Heart right ventricle (tissue), 16 donors: ENCODE data around the gene CTSD. TPM values are rescaled to one million over a fixed set of nuclear protein-coding genes. Genes with fewer than 3 reads are reported as not detected.

Experiments used
- ATAC-seq, 8 donors: fragments of 200-7000 bp; cut with Tn5 transposase; one replicate each; pipeline ENCODE4 v1.9.1; 2020; ENCODE audit warnings: mild to moderate bottlenecking in 8 of 8, moderate library complexity in 8 of 8, moderate number of reproducible peaks in 1 of 8
- DNase-seq, 2 donors: peaks; one replicate each; pipeline ENCODE4 v3.0.0-alpha.2; 2020
- H3K27ac ChIP-seq, 10 donors: fragments of 200-600 bp; sonication (generic) in 2 of 10; one replicate each; pipeline versions ENCODE4 v1.5.0 to v1.8.0; 2020 to 2022; ENCODE audit warnings: mild to moderate bottlenecking in 3 of 10
- H3K27me3 ChIP-seq, 7 donors: fragments of 200-600 bp; one replicate each; pipeline ENCODE4 v1.8.0; 2021 to 2022; ENCODE audit warnings: mild to moderate bottlenecking in 2 of 7
- H3K36me3 ChIP-seq, 9 donors: fragments of 200-600 bp; sonication (generic) in 1 of 9; one replicate each; pipeline versions ENCODE4 v1.5.0 to v1.8.0; 2020 to 2022; ENCODE audit warnings: mild to moderate bottlenecking in 2 of 9
- H3K4me1 ChIP-seq, 9 donors: fragments of 200-600 bp; sonication (generic) in 1 of 9; one replicate each; pipeline versions ENCODE4 v1.5.0 to v1.8.0; 2020 to 2022; ENCODE audit warnings: mild to moderate bottlenecking in 4 of 9
- H3K4me3 ChIP-seq, 10 donors: fragments of 200-600 bp; sonication (generic) in 2 of 10; one replicate each; pipeline versions ENCODE4 v1.5.0 to v1.8.0; 2020 to 2022; ENCODE audit warnings: mild to moderate bottlenecking in 7 of 10, moderate library complexity in 2 of 10
- H3K9me3 ChIP-seq, 11 donors: fragments of 200-600 bp in 10 of 11; sonication (generic) in 2 of 11; one replicate each; pipeline versions ENCODE4 v1.5.0 to v1.8.0; 2013 to 2022; ENCODE audit warnings: mild to moderate bottlenecking in 2 of 11, control low read depth in 1 of 11, moderate library complexity in 1 of 11
- WGBS, 2 donors: extraction: QIAGEN DNeasy Blood & Tissue Kit; methylation state at CpG; one replicate each; pipeline ENCODE4 v1.1.7; 2013; ENCODE audit warnings: inconsistent platforms in 1 of 2; 5-methylcytosine and 5-hydroxymethylcytosine counted together
- intact Hi-C, 10 donors: fragments of 100-400 bp; cut with DNase I; formaldehyde crosslinking; loops; one replicate each; pipeline versions ENCODE4 v1.11.1 to v1.14.2; 2022
- polyA plus RNA-seq, 2 donors: library from polyadenylated mRNA; stranded (reverse); fragments of 200-250 nt; gene quantifications; one replicate each; pipeline ENCODE4 v1.2.3, GENCODE V29; 2013
- total RNA-seq, 10 donors: library from RNA; stranded (reverse); fragmentation: NEBNext Ultra II Directional in 3 of 10; extraction: Animal tissue kit (Norgen Biotek cat#: 25700) in 3 of 10; gene quantifications; one replicate each; pipeline versions ENCODE4 v1.2.1 to v1.2.4, GENCODE V29; 2021 to 2023
- TF ChIP-seq, protein P1 (sequence below), 9 donors: fragments of 200-600 bp; sonication (generic) in 2 of 9; IDR thresholded peaks; one replicate each; pipeline versions ENCODE4 v1.5.0 to v1.8.0; 2021 to 2022; ENCODE audit warnings: antibody characterized with exemption in 9 of 9, mild to moderate bottlenecking in 5 of 9, moderate library complexity in 1 of 9
- donor health status: Arrhythmogenic right ventricular cardiomyopathy.
- donor health status: ischemic (EF 13 %, LVEDD 7.1; RV severe dilation, severe dysfunction).
- donor health status: healthy with polysubstance abuse.
- donor health status: DM: no; HTN: yes; CAD: no.
- donor health status: DM: no; HTN: no; CAD: no.
- donor health status: ischemic (EF 25% LVEDD 6.9; RV normal size, moderate dysfunction).
- donor health status: ischemic (EF 25% LVEDD 5.7; RV mildly dilated, moderate dysfunction).
- donor health status: healthy.
- donor health status: DM: yes; HTN: yes; CAD: no.
- donor health status: Ischemic cardiomyopathy.
- donor health status: ischemic (EF 35%, LVEDD 5.7; RV mildly dilated, moderate dysfunction).
- donor health status: nonischemic (EF 11% LVEDD 7.7; RV severe dilation, severe dysfunction).
- donor health status: DM: yes; HTN: yes; CAD: no.
- donor health status: PGD.
- donor health status: ischemic (EF 29% LVEDD 5.4; RV normal size, mild dysfunction).
- donor health status: nonischemic (EF 23%, LVEDD 6.1; RV moderate dilation, normal function).

Gene CTSD
- total and polyA plus RNA-seq, 12 donors = 431 to 1,070 (median 786) TPM

DNA sequence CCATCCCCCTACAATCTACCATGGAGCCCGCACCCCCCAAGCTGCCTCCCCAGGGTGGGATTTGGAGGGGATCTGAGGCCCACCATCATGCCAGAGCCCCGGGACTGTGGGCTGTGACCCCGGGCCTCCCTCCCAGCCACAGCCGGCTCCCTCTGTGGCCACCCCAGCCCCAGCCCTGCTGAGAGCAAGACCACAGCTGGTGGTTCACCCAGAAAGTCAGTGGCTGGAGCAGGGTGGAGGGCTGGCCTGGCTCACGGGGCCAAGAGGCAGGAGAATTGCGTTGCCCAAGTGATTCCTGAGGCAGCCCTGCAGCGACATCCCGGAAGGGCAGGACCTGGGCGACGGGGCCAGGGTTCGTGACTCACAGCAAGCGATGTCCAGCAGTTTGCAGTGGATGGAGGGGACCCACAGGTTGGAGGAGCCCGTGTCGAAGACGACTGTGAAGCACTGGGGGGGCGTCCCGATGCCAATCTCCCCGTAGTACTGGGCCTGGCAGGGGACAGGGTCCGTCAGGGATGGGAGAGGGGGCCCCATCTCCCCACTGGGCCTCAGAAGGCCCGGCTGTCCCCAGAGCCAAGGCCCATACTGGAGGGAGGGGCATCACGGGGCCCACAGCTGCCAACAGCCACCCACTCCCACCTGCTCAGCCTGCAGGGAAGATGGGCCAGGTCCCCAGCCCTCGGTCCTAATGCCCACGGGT, 4.4 kb downstream of the CTSD start:
- intact Hi-C loops = loop anchor here in 3 of 10 donors (5.0 to 10.0 kb wide), 3 partner anchors 52 to 543 kb away; partner anchors contain the start of genes C11orf21 (in 1 of the 3) and TSPAN32 (in 1 of the 3)
- 89 to 94% methylated on average over 23 of the region's 23 CpGs for WGBS, 2 donors
- DNase-seq (no peak), ATAC-seq (no peak)
- Histone ChIP-seq H3K4me3 (peak overlapping the region in 3 of 10 donors; percentile 10 to 100 (median 87)), H3K9me3 (no peaks in the 10 kb centered on the region), H3K27me3 (no peaks in the 10 kb centered on the region), H3K27ac (peak overlapping the region; percentile 93 to 99 (median 97)), H3K36me3 (peaks cover 0 to 67% (median 29%) of the 10 kb centered on the region in 9 donors), H3K4me1 (peaks cover 40 to 93% (median 85%) of the 10 kb centered on the region in 9 donors)
- TF ChIP-seq, protein P1, sequence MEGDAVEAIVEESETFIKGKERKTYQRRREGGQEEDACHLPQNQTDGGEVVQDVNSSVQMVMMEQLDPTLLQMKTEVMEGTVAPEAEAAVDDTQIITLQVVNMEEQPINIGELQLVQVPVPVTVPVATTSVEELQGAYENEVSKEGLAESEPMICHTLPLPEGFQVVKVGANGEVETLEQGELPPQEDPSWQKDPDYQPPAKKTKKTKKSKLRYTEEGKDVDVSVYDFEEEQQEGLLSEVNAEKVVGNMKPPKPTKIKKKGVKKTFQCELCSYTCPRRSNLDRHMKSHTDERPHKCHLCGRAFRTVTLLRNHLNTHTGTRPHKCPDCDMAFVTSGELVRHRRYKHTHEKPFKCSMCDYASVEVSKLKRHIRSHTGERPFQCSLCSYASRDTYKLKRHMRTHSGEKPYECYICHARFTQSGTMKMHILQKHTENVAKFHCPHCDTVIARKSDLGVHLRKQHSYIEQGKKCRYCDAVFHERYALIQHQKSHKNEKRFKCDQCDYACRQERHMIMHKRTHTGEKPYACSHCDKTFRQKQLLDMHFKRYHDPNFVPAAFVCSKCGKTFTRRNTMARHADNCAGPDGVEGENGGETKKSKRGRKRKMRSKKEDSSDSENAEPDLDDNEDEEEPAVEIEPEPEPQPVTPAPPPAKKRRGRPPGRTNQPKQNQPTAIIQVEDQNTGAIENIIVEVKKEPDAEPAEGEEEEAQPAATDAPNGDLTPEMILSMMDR (IDR thresholded peaks at IDR 0.05) = no peak

- ATAC-seq (no peak), DNase-seq (no peak)
- TF ChIP-seq, protein P1 (IDR thresholded peaks at IDR 0.05) = no peak
- peaks cover 0 to 72% (median 32%) of the 10 kb centered on the region in 9 donors for H3K36me3 ChIP-seq
- H3K27me3 ChIP-seq = no peaks in the 10 kb centered on the region
- 89 to 95% methylated on average over 21 of the region's 21 CpGs for whole genome bisulfite sequencing, 2 donors
- peaks cover 40 to 90% (median 82%) of the 10 kb centered on the region in 9 donors for H3K4me1 ChIP-seq
- peak overlapping the region in 1 of 10 donors; percentile 37 for H3K4me3 ChIP-seq
- no peaks in the 10 kb centered on the region for H3K9me3 ChIP-seq
- intact Hi-C loops = loop anchor here in 3 of 10 donors (5.0 to 10.0 kb wide), 3 partner anchors 51 to 544 kb away; partner anchors contain the start of genes C11orf21 (in 1 of the 3) and TSPAN32 (in 1 of the 3)
- peak overlapping the region in 9 of 10 donors; percentile 93 to 99 (median 97) for H3K27ac ChIP-seq
Observed at GRCh38 chr11:1758611-1759150, 5.0 kb downstream of the CTSD start.

- no peak for DNase-seq
- intact Hi-C loops = loop anchor here in 3 of 10 donors (5.0 to 10.0 kb wide), 3 partner anchors 51 to 544 kb away; partner anchors contain the start of genes C11orf21 (in 1 of the 3) and TSPAN32 (in 1 of the 3)
Observed at GRCh38 chr11:1757861-1758610, 5.7 kb downstream of the CTSD start.

More at GRCh38 chr11:1757861-1758610, 5.7 kb downstream of the CTSD start:
- TF ChIP-seq, protein P1 (IDR thresholded peaks at IDR 0.05) = no peak
- Histone ChIP-seq H3K36me3 (peaks cover 0 to 79% (median 39%) of the 10 kb centered on the region in 9 donors), H3K27ac (peak overlapping the region in 9 of 10 donors; percentile 17 to 99 (median 97)), H3K4me1 (peaks cover 38 to 90% (median 82%) of the 10 kb centered on the region in 9 donors), H3K27me3 (no peaks in the 10 kb centered on the region), H3K9me3 (no peaks in the 10 kb centered on the region), H3K4me3 (peak overlapping the region in 1 of 10 donors; percentile 37)
- ATAC-seq = no peak
- 74 to 78% methylated on average over 17 of the region's 17 CpGs for WGBS, 2 donors
